Sigmoid colon (tissue), 4 donors: ENCODE results near the gene PRSS2.

Source experiments
- CTCF ChIP-seq, 4 experiments: fragments of 450-650 bp in 3 of 4; fragments of 200-600 bp in 1 of 4; IDR thresholded peaks; one replicate each; pipeline ENCODE4 v1.5.1; 2016 to 2019; ENCODE audit warnings: antibody characterized with exemption in 4 of 4, mild to moderate bottlenecking in 3 of 4, moderate library complexity in 2 of 4
- EP300 ChIP-seq, 4 donors: sonication (generic); formaldehyde crosslinking; IDR thresholded peaks; one replicate each; pipeline ENCODE4 v1.6.1; 2017; ENCODE audit warnings: antibody characterized with exemption in 4 of 4
- POLR2A ChIP-seq, 2 donors: fragments of 450-650 bp; IDR thresholded peaks; one replicate each; pipeline ENCODE4 v1.6.1; 2016; ENCODE audit warnings: antibody characterized with exemption in 2 of 2, mild to moderate bottlenecking in 2 of 2, moderate library complexity in 2 of 2
- POLR2AphosphoS5 ChIP-seq, 4 donors: sonication (generic); formaldehyde crosslinking; IDR thresholded peaks; one replicate each; pipeline ENCODE4 v1.6.1; 2017; ENCODE audit warnings: antibody characterized with exemption in 4 of 4

GRCh38 chr7:142796501-142797390 lies 26.0 kb downstream of the PRSS2 start:
- TF ChIP-seq CTCF (IDR thresholded peaks at IDR 0.05) (no peak), POLR2AphosphoS5 (IDR thresholded peaks at IDR 0.05) (no peak), POLR2A (IDR thresholded peaks at IDR 0.05) (no peak), EP300 (IDR thresholded peaks at IDR 0.05) (no peak)
